HepG2 (cell line): ENCODE data around the gene CRIP1. TPM values are rescaled to one million over a fixed set of nuclear protein-coding genes. Genes with fewer than 3 reads are reported as not detected.

Experiments
- ATAC-seq: fragments of 200-7000 bp; cut with Tn5 transposase; 3 replicates; pipeline ENCODE4 v1.9.1; 2020; ENCODE audit warnings: mild to moderate bottlenecking, moderate library complexity
- BruUV-seq: library from RNA; stranded (reverse); fragments of 400-500 nt; replicated peaks from 2 replicates; lab custom pipeline; 2021; lab: Mats Ljungman, UMichigan
- CTCF ChIA-PET: fragments of 300-600 bp; formaldehyde crosslinking; extraction: SDS; loops from one replicate; lab custom pipeline; 2021; ENCODE audit warnings: low total read pairs, inconsistent platforms, low intra/inter-chr PET ratio; lab: Yijun Ruan, JAX
- POLR2A ChIA-PET: fragments of 350-600 bp; sonication (Branson Sonifier 250); formaldehyde crosslinking; loops from one replicate; lab custom pipeline; 2020; ENCODE audit warnings: antibody characterized with exemption, inconsistent platforms; lab: Yijun Ruan, JAX
- DNase-seq: peaks from one replicate; pipeline ENCODE4 v3.0.0-alpha.2; 2015; ENCODE audit warnings: low spot score
- FAIRE-seq: peaks from 3 replicates; lab custom pipeline; 2011; peaks lifted over from hg19 to GRCh38; lab: Jason Lieb, UNC
- H2AFZ ChIP-seq: one replicate; pipeline ENCODE4 v1.6.1; 2011; ENCODE audit warnings: low read length, inconsistent platforms
- H3K27ac ChIP-seq: fragments of 300-600 bp; 3 replicates; pipeline ENCODE4 v1.8.0; 2011; ENCODE audit warnings: mixed run types, mild to moderate bottlenecking, mixed read lengths, low read length, inconsistent platforms; ENCODE audit not compliant: insufficient read depth; ENCODE audit errors: extremely low read length
- H3K27me3 ChIP-seq, 2 experiments: fragments of 200-600 bp in 1 of 2; 2 replicates in 1 of 2; 3 replicates in 1 of 2; pipeline versions ENCODE4 v1.6.0 to v1.8.0; 2011; ENCODE audit warnings: low read length in 2 of 2, mild to moderate bottlenecking in 2 of 2, moderate library complexity in 2 of 2, inconsistent platforms in 1 of 2; ENCODE audit not compliant: insufficient read depth in 2 of 2, control insufficient read depth in 1 of 2
- H3K36me3 ChIP-seq, 2 experiments: fragments of 200-600 bp in 1 of 2; replicated peaks in 1 of 2; 2 replicates in 1 of 2; 3 replicates in 1 of 2; pipeline versions ENCODE4 v1.5.1 to v1.8.0; 2011; ENCODE audit warnings: low read length in 2 of 2, inconsistent platforms in 1 of 2; ENCODE audit not compliant: insufficient read depth in 2 of 2, control insufficient read depth in 1 of 2
- H3K4me1 ChIP-seq: 2 replicates; pipeline ENCODE4 v1.5.1; 2012; ENCODE audit warnings: low read length, inconsistent platforms; ENCODE audit not compliant: insufficient read depth
- H3K4me2 ChIP-seq: 2 replicates; pipeline ENCODE4 v1.6.0; 2011; ENCODE audit warnings: low read depth, low read length, inconsistent platforms
- H3K4me3 ChIP-seq, 3 experiments: fragments of 200-600 bp in 1 of 3; sonication (generic), shearing (Covaris generic) in 1 of 3; replicated peaks in 1 of 3; 2 replicates each; pipeline ENCODE4 v1.5.1; 2011 to 2016; ENCODE audit warnings: low read length in 3 of 3, inconsistent platforms in 2 of 3, low read depth in 2 of 3, mild to moderate bottlenecking in 2 of 3, control low read depth in 1 of 3, mixed read lengths in 1 of 3; ENCODE audit not compliant: insufficient read depth in 1 of 3
- H3K79me2 ChIP-seq: one replicate; pipeline ENCODE4 v1.6.1; 2011; ENCODE audit warnings: low read length, inconsistent platforms; ENCODE audit not compliant: insufficient read depth
- H3K9ac ChIP-seq: 2 replicates; pipeline ENCODE4 v1.6.0; 2011; ENCODE audit warnings: mild to moderate bottlenecking, low read depth, low read length, inconsistent platforms; ENCODE audit not compliant: insufficient read depth
- H3K9me3 ChIP-seq: 2 replicates; pipeline ENCODE4 v1.5.1; 2012; ENCODE audit warnings: mild to moderate bottlenecking, low read length
- H4K20me1 ChIP-seq: 2 replicates; pipeline ENCODE4 v1.6.0; 2011; ENCODE audit warnings: inconsistent platforms, mild to moderate bottlenecking, low read length, moderate library complexity; ENCODE audit not compliant: insufficient read depth
- ARHGAP35 ChIP-seq: sonication (generic); formaldehyde crosslinking; IDR thresholded peaks from 2 replicates; pipeline ENCODE4 v1.9.0; 2022; ENCODE audit warnings: mild to moderate bottlenecking, inconsistent platforms, moderate library complexity, missing genetic modification reagents, borderline replicate concordance
- CBX2 ChIP-seq, 2 experiments: fragments of 200-600 bp in 1 of 2; sonication (generic); formaldehyde crosslinking in 1 of 2; IDR thresholded peaks; 2 replicates each; pipeline versions ENCODE4 v1.7.0 to v1.8.1; 2018 to 2022; ENCODE audit warnings: low read depth in 2 of 2, low read length in 1 of 2, mild to moderate bottlenecking in 1 of 2, missing genetic modification reagents in 1 of 2
- CREB1 ChIP-seq, 2 experiments: fragments of 450-650 bp in 1 of 2; IDR thresholded peaks; 2 replicates each; pipeline ENCODE4 v1.6.1; 2016 to 2017; ENCODE audit warnings: control low read depth in 1 of 2, mild to moderate bottlenecking in 1 of 2, missing compliant biosample characterization in 1 of 2, missing genetic modification characterization in 1 of 2
- ETV5 ChIP-seq: IDR thresholded peaks from 2 replicates; pipeline ENCODE4 v1.6.1; 2018; ENCODE audit warnings: missing biosample characterization, missing genetic modification reagents, inconsistent platforms, borderline replicate concordance
- FOXK1 ChIP-seq: sonication (generic); formaldehyde crosslinking; IDR thresholded peaks from 2 replicates; pipeline ENCODE4 v1.4.0; 2020; ENCODE audit warnings: low read depth, missing genetic modification reagents, borderline replicate concordance
- GPBP1L1 ChIP-seq: sonication (generic); formaldehyde crosslinking; IDR thresholded peaks from 2 replicates; pipeline ENCODE4 v1.5.0; 2020; ENCODE audit warnings: mild to moderate bottlenecking, missing genetic modification reagents
- KLF16 ChIP-seq, 2 experiments: sonication (generic) in 1 of 2; formaldehyde crosslinking in 1 of 2; IDR thresholded peaks; 2 replicates each; pipeline versions ENCODE4 v1.6.1 to v1.8.0; 2016 to 2023; ENCODE audit warnings: missing genetic modification reagents in 2 of 2, missing compliant biosample characterization in 1 of 2
- MEIS2 ChIP-seq: sonication (generic); formaldehyde crosslinking; IDR thresholded peaks from 2 replicates; pipeline ENCODE4 v1.9.0; 2021; ENCODE audit warnings: mild to moderate bottlenecking, missing genetic modification reagents
- NCOA5 ChIP-seq: sonication (generic); formaldehyde crosslinking; IDR thresholded peaks from 2 replicates; pipeline ENCODE4 v1.4.0; 2020; ENCODE audit warnings: missing genetic modification reagents
- NFE2 ChIP-seq: sonication (generic); formaldehyde crosslinking; IDR thresholded peaks from 2 replicates; pipeline ENCODE4 v1.4.0; 2020; ENCODE audit warnings: missing genetic modification reagents
- NR2F1 ChIP-seq, 2 experiments: fragments of 450-650 bp in 1 of 2; formaldehyde crosslinking in 1 of 2; IDR thresholded peaks; 2 replicates each; pipeline versions ENCODE4 v1.5.0 to v1.6.1; 2016 to 2020; ENCODE audit warnings: mild to moderate bottlenecking in 1 of 2, missing compliant biosample characterization in 1 of 2, missing genetic modification reagents in 1 of 2, moderate library complexity in 1 of 2
- POGZ ChIP-seq: sonication (generic); formaldehyde crosslinking; IDR thresholded peaks from 2 replicates; pipeline ENCODE4 v1.4.0; 2020; ENCODE audit warnings: mild to moderate bottlenecking, missing genetic modification reagents
- POLR2AphosphoS5 ChIP-seq: IDR thresholded peaks from 2 replicates; pipeline ENCODE4 v1.6.1; 2012; ENCODE audit warnings: low read depth, low read length
- RFX3 ChIP-seq: IDR thresholded peaks from 2 replicates; pipeline ENCODE4 v1.6.1; 2016; ENCODE audit warnings: missing biosample characterization, missing genetic modification reagents
- ZBTB1 ChIP-seq: sonication (generic); formaldehyde crosslinking; IDR thresholded peaks from 2 replicates; pipeline ENCODE4 v1.4.0; 2020; ENCODE audit warnings: missing genetic modification reagents, borderline replicate concordance
- ZNF263 ChIP-seq: sonication (generic); formaldehyde crosslinking; IDR thresholded peaks from 2 replicates; pipeline ENCODE4 v1.4.0; 2020; ENCODE audit warnings: missing genetic modification reagents
- ZNF546 ChIP-seq: sonication (generic); formaldehyde crosslinking; conservative IDR thresholded peaks from 2 replicates; pipeline ENCODE4 v1.8.1; 2023; ENCODE audit warnings: mild to moderate bottlenecking, missing genetic modification reagents
- ZNF777 ChIP-seq: sonication (generic); formaldehyde crosslinking; IDR thresholded peaks from 2 replicates; pipeline ENCODE4 v1.4.0; 2020; ENCODE audit warnings: missing genetic modification reagents
- ZNF883 ChIP-seq: sonication (generic); formaldehyde crosslinking; IDR thresholded peaks from 2 replicates; pipeline ENCODE4 v1.5.1; 2020; ENCODE audit warnings: mild to moderate bottlenecking, missing genetic modification reagents; ENCODE audit errors: not compliant biosample characterization
- ZNF891 ChIP-seq: sonication (generic); formaldehyde crosslinking; IDR thresholded peaks from 2 replicates; pipeline ENCODE4 v1.5.0; 2020; ENCODE audit warnings: mild to moderate bottlenecking, missing genetic modification reagents
- WGBS: methylation state at CpG from one replicate; pipeline ENCODE4 v1.1.6; 2017; ENCODE audit warnings: low lambda C conversion rate; 5-methylcytosine and 5-hydroxymethylcytosine counted together
- in situ Hi-C: cut with HindIII; loops from 2 replicates; pipeline ENCODE4 v1.10.0; 2017; ENCODE audit warnings: low pct_unique_long_range_greater_than_20kb; ENCODE audit not compliant: extremely low pct_ligation_motif_present
- intact Hi-C: fragments of 100-400 bp; cut with micrococcal nuclease; formaldehyde crosslinking; loops from one replicate; pipeline ENCODE4 v1.10.0; 2022; ENCODE audit not compliant: unreplicated experiment
- polyA plus RNA-seq, 8 experiments: library from polyadenylated mRNA; depleted of rRNA in 3 of 8; stranded (reverse) in 7 of 8; unstranded in 1 of 8; fragments of >200 nt; fragmentation: Illumina TruSeq in 4 of 8; extraction: Trizol in 4 of 8; gene quantifications; 2 replicates each; pipeline versions ENCODE4 v1.2.1 to v1.2.3, GENCODE V29; 2011 to 2016; ENCODE audit warnings: low read depth in 4 of 8, missing spikeins in 1 of 8, mixed read lengths in 1 of 8; ENCODE audit not compliant: insufficient read depth in 1 of 8
- total RNA-seq, 5 experiments: library from RNA; depleted of rRNA; stranded (reverse); fragments of >200 nt; fragmentation: Illumina TruSeq; extraction: Trizol; gene quantifications; 2 replicates each; pipeline ENCODE4 v1.2.3, GENCODE V29; 2016; ENCODE audit warnings: low read depth in 1 of 5

CRIP1 gene
- total and polyA plus RNA-seq, 2 of the 13 experiments (the other 11 are each of a cell fraction or from before 2014, with no cell fraction given), result 53.9 to 59.5 TPM

GRCh38 chr14:105532735-105533141 is 46.1 kb downstream of the CRIP1 start:
- peak; percentile 56 for DNase-seq
- intact Hi-C loops, result loop anchor here (5.0 kb wide), 1 partner anchor 160 kb away; no protein-coding TSS in a partner anchor
- no peak for FAIRE-seq
- TF ChIP-seq NCOA5 (CRISPR knock-in tag) (no peak), ETV5 (no peak), GPBP1L1 (no peak), POLR2AphosphoS5 (no peak), FOXK1 (CRISPR knock-in tag) (no peak), NR2F1 (CRISPR knock-in tag; IDR thresholded peaks at IDR 0.05) (no peak), ZNF777 (CRISPR knock-in tag) (no peak), ZNF263 (CRISPR knock-in tag) (no peak), KLF16 (CRISPR knock-in tag; IDR thresholded peaks at IDR 0.05) (no peak), MEIS2 (no peak), ARHGAP35 (no peak), ZNF883 (no peak), ZNF546 (CRISPR knock-in tag) (no peak), ZNF891 (no peak; the same call in 1 of the 2 replicates), CBX2 (IDR thresholded peaks at IDR 0.05; ENCODE audit: low read depth, low read length) (no peak), CBX2 (CRISPR knock-in tag; IDR thresholded peaks at IDR 0.05; ENCODE audit: low read depth) (no peak), CREB1 (IDR thresholded peaks at IDR 0.05) (no peak), CREB1 (CRISPR knock-in tag; IDR thresholded peaks at IDR 0.05) (no peak), POGZ (CRISPR knock-in tag) (no peak), ZBTB1 (CRISPR knock-in tag) (no peak), RFX3 (no peak), NFE2 (no peak)

More at GRCh38 chr14:105532735-105533141, 46.1 kb downstream of the CRIP1 start:
- Histone ChIP-seq H3K9me3 (no peaks in the 10 kb centered on the region), H3K9ac (no peak overlapping the region), H2AFZ (no peak overlapping the region), H3K27ac (no peak overlapping the region), H3K4me3 (peak overlapping the region in 1 of 3 experiments; percentile 26; a peak in 1 of 6 replicates), H3K27me3 (peaks cover 8 to 56% of the 10 kb centered on the region in 2 experiments), H3K36me3 (0 out of 5 replicates have a peak, but pooled peaks cover 0 to 6% of the 10 kb centered on the region in 2 experiments), H3K4me2 (peak overlapping the region; percentile 30; the same call in 1 of the 2 replicates), H3K79me2 (no peaks in the 10 kb centered on the region), H4K20me1 (peaks cover 4% of the 10 kb centered on the region; the same call in 1 of the 2 replicates), H3K4me1 (peaks cover 43% of the 10 kb centered on the region)
- 5% methylated on average over 5 of the region's 10 CpGs for WGBS
- ATAC-seq, result peak; percentile 86
- BruUV-seq, result no TSS peak
- in situ Hi-C loops, result loop anchor here (5.0 kb wide), 1 partner anchor 155 kb away; no protein-coding TSS in a partner anchor
- POLR2A ChIA-PET, result interaction anchor here (1.1 to 1.5 kb wide), 2 partner anchors 36 to 43 kb away, joined by 3 to 5 read pairs; no protein-coding TSS in a partner anchor
- CTCF ChIA-PET, result interaction anchor here (1.1 to 1.6 kb wide), 3 partner anchors 52 to 165 kb away, joined by 3 to 6 read pairs (median 3); no protein-coding TSS in a partner anchor
